HCT116 (cell line): ENCODE measurements around the gene EXOC4.

Source experiments
- EZH2 ChIP-seq: fragments of 200-600 bp; sonication (generic); IDR thresholded peaks from 2 replicates; pipeline ENCODE4 v1.6.1; 2017; ENCODE audit warnings: antibody characterized with exemption, mixed run types
- EZH2phosphoT487 ChIP-seq: fragments of 200-600 bp; IDR thresholded peaks from 2 replicates; pipeline ENCODE4 v1.6.1; 2018; ENCODE audit warnings: antibody characterized with exemption, borderline replicate concordance
- POLR2AphosphoS5 ChIP-seq: IDR thresholded peaks from 2 replicates; pipeline ENCODE4 v1.6.1; 2011; ENCODE audit warnings: mild to moderate bottlenecking, low read depth, low read length, moderate library complexity
- SRF ChIP-seq: IDR thresholded peaks from 2 replicates; pipeline ENCODE4 v1.6.1; 2012; ENCODE audit warnings: low read depth

DNA sequence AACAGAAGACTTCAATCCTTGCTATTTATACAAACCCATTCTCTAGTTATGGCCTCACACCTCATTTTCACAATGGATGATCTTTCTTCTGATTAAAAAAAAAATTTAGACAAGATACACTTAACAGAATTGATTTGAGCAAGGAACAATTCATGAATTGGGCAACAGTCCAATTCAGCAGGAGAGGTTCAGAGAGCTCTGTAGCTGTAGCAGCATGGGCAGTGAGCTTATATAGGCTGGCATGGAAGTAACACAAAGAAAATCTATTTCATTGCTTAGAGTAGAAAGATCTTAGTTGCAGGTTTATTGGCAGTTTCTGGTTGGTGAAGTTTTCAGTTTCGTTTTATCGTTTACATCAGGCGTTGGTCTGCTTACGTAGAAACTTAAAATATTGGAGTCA is 851.3 kb downstream of the EXOC4 start:
- TF ChIP-seq EZH2phosphoT487 (no peak), EZH2 (no peak), POLR2AphosphoS5 (no peak), SRF (no peak)
